IPS-18c (cell line): ENCODE results near the gene NDRG2.

Experiments used
- H3K4me3 ChIP-seq: 2 replicates; pipeline ENCODE4 v1.7.0; 2013; ENCODE audit warnings: low read depth, mild to moderate bottlenecking, low read length, moderate library complexity; ENCODE audit not compliant: insufficient read depth
- H3K9me3 ChIP-seq: one replicate; pipeline ENCODE4 v1.6.1; 2013; ENCODE audit warnings: mild to moderate bottlenecking, low read length, moderate library complexity; ENCODE audit not compliant: control insufficient read depth, insufficient read depth

Gene NDRG2

DNA sequence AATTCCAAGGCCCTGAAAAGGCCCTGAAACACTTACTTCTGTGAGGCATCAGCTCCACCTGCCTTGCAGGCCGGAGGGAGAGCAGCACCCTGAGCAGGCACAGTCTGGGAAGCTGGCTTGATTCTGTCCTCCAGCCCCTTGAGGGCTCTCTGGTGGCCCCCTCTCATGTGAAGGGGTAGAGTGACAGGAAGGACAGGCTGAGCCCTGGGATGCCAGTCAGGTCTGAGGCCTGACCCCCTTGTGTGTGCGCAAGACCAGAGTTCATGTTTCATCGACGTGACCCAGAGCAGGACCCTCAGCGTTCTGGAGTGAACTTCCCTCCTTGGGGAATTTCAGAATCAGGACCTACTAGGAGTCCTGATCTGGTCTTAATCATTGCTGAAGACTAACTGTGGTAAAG is 34.0 kb upstream of the NDRG2 start:
- Histone ChIP-seq H3K4me3 (no peak overlapping the region), H3K9me3 (no peaks in the 10 kb centered on the region)

- Histone ChIP-seq H3K4me3 (no peak within 1 kb of the TSS), H3K9me3 (no peaks in the 10 kb centered on the region)
These were observed 33.2 kb upstream of the NDRG2 start, which contains the start of gene RNASE8 for GRCh38 chr14:21057803-21058675. Gene RNASE8, plus strand, starts transcription at chr14:21057822. Its CDS starts 71 bp downstream, at chr14:21057893.

DNA sequence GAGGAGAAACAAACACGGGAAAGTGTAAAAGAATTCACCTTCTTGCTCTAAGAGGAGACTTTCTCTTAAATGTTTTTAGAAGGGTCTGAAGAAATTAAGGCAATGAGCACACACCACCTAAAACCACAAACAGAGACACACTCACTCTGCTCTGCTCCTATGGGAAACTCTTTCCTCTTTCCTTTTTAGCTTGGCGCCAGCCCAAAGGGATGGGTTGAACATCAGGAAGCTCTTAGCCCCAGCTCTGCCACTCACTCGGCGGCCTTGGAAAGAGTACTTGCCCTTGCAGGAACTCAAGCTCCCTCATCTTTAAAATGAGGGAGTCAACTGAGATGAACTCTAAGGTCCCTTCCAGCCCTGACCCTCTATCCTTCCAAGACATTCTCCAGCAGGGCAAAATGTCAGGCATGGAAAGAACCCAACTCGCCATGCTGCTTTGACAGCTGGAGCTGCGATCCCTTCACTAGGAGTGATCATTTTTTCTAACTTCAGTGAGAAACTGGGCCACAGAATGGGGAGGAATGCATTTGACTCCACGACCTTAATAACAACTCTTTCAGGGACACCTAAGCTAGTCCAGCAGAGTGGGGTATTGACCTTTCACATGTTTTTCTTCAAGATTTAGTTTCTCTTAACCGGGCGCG is 31.8 kb upstream of the NDRG2 start:
- Histone ChIP-seq H3K4me3 (no peak overlapping the region), H3K9me3 (no peaks in the 10 kb centered on the region)

GRCh38 chr14:21055432-21056117 is 30.7 kb upstream of the NDRG2 start:
- Histone ChIP-seq H3K4me3 (no peak overlapping the region), H3K9me3 (no peaks in the 10 kb centered on the region)

- Histone ChIP-seq H3K9me3 (no peaks in the 10 kb centered on the region), H3K4me3 (no peak overlapping the region)
These were observed 29.9 kb upstream of the NDRG2 start for GRCh38 chr14:21054768-21055145.

DNA sequence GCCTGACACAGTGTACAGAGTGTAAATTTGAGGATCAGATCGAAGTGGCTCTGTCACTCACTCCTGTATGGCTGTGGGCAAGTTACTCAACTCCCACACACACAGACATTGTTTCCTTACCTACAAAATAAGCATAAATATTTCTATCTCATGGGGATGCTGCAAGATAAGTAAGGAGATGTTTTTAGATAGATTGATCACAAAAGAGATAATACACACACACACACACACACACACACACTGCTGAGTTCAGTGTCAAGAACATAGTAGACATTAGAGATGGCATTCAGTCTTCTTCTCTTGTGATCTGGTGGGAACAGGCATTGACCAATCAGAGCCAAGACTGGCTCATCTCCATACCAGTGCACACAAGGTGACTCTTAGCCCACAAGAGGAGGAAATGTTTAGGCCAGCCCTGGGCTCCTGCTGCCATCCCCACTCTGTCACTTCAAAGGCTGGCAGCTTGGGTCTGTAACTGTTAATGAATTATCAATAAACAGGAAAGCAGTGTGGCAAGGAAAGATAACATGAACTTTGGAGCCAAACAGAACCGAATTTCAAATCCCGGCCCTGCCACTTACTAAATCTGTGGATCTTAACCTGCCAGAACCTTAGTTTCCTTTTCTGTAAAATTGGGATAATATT is 29.4 kb upstream of the NDRG2 start:
- Histone ChIP-seq H3K9me3 (no peaks in the 10 kb centered on the region), H3K4me3 (no peak overlapping the region)

- H3K4me3 ChIP-seq, result no peak overlapping the region
These were observed 28.6 kb upstream of the NDRG2 start for GRCh38 chr14:21053184-21054122.

GRCh38 chr14:21050597-21050996 is 25.7 kb upstream of the NDRG2 start:
- Histone ChIP-seq H3K9me3 (no peaks in the 10 kb centered on the region), H3K4me3 (no peak overlapping the region)

More at GRCh38 chr14:21053184-21054122, 28.6 kb upstream of the NDRG2 start:
- H3K9me3 ChIP-seq, result no peaks in the 10 kb centered on the region

- Histone ChIP-seq H3K4me3 (no peak overlapping the region), H3K9me3 (no peaks in the 10 kb centered on the region)
These were observed 24.4 kb upstream of the NDRG2 start for GRCh38 chr14:21049271-21049673.

GRCh38 chr14:21048638-21049037 is 23.8 kb upstream of the NDRG2 start:
- Histone ChIP-seq H3K9me3 (no peaks in the 10 kb centered on the region), H3K4me3 (no peak overlapping the region)

DNA sequence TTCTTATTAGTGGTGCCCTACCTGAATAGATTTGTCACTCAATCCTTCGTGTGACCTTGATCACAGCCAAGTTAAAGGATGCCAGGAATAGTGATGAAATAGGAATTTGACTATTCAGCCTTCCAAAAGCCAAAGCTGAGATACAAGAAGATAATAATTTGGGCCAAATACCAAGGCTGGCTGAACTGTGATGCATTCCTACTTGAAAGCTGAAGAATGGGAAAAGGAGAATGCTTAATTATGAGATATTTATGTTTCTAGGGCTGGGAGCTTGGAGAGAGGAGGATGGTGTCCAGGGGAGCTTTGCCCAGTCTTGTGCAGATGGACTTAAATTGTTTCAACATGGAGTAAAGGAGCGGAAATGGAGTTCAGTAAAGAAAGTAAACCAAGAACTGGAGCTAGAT is 22.5 kb upstream of the NDRG2 start:
- Histone ChIP-seq H3K4me3 (no peak overlapping the region), H3K9me3 (no peaks in the 10 kb centered on the region)

GRCh38 chr14:21043974-21044618 is 19.2 kb upstream of the NDRG2 start:
- Histone ChIP-seq H3K9me3 (no peaks in the 10 kb centered on the region), H3K4me3 (no peak overlapping the region)

GRCh38 chr14:21043387-21043973 is 18.6 kb upstream of the NDRG2 start:
- Histone ChIP-seq H3K4me3 (no peak overlapping the region), H3K9me3 (no peaks in the 10 kb centered on the region)

DNA sequence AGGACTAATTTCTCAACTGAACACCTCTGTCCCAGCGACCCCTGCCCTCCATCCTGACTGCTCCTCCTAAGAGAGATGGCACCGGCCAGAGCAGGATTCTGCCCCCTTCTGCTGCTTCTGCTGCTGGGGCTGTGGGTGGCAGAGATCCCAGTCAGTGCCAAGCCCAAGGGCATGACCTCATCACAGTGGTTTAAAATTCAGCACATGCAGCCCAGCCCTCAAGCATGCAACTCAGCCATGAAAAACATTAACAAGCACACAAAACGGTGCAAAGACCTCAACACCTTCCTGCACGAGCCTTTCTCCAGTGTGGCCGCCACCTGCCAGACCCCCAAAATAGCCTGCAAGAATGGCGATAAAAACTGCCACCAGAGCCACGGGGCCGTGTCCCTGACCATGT is 18.1 kb upstream of the NDRG2 start:
- H3K9me3 ChIP-seq, result no peaks in the 10 kb centered on the region
- no peak overlapping the region for H3K4me3 ChIP-seq

- no peaks in the 10 kb centered on the region for H3K9me3 ChIP-seq
- no peak within 1 kb of the TSS for H3K4me3 ChIP-seq
These were observed 17.0 kb upstream of the NDRG2 start, which contains the start of gene RNASE7 for GRCh38 chr14:21041676-21042433. Gene RNASE7, plus strand, starts transcription at chr14:21042362. Its CDS starts 631 bp downstream, at chr14:21042993.
